Measurements from ENCODE around the gene EXOSC5. TPM values are rescaled to one million over a fixed set of nuclear protein-coding genes. Genes with fewer than 3 reads are reported as not detected.

EXOSC5 gene
- total and polyA plus RNA-seq, 9 of the 15 experiments (the other 6 are each of a cell fraction or from before 2014, with no cell fraction given), result 10.9 to 75.5 (median 37.8) TPM

DNA sequence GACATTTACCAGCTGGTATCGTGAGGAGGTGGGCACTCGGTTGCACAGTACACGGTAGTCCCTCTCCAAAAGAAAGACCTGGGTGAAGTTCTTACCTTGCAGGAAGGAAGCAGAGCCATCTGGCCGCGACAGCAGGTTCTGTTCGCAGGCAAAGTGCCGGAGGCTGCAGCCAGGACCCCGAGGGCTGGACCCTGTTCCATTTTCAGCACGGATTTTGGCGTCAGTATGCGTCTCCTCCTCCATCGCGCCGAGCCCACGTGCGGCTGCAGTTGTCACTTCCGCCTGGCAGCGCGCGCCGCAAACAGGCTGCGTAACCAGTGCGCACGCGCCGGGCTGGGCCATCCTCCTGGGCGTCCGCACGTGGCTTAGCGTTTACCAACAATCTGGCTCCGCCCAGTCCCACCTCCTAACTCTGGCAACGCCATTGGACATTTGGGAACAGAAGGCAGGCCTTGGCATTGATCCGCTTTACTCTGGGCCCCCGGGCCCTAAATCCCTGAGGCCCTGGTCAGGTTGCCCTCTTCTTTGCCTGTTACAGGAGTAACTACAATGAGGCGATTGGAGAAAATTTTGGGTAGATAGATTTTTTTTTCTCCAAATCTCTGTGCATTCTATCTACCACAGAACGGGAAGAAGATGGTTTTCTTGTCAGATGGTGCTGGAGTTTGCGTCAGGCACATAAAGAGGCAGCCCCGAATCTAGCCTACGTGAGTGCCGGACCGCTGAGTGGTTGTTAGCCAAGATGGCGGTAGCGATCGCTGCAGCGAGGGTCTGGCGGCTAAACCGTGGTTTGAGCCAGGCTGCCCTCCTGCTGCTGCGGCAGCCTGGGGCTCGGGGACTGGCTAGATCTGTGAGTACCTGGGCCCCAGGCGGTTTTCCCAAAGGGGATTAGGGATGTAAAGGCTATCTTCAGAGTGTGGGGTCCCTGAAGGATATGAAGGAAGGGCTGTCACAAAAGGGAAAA lies at the start of gene EXOSC5, which contains the start of gene BCKDHA (continued):
- TF ChIP-seq, protein P1, sequence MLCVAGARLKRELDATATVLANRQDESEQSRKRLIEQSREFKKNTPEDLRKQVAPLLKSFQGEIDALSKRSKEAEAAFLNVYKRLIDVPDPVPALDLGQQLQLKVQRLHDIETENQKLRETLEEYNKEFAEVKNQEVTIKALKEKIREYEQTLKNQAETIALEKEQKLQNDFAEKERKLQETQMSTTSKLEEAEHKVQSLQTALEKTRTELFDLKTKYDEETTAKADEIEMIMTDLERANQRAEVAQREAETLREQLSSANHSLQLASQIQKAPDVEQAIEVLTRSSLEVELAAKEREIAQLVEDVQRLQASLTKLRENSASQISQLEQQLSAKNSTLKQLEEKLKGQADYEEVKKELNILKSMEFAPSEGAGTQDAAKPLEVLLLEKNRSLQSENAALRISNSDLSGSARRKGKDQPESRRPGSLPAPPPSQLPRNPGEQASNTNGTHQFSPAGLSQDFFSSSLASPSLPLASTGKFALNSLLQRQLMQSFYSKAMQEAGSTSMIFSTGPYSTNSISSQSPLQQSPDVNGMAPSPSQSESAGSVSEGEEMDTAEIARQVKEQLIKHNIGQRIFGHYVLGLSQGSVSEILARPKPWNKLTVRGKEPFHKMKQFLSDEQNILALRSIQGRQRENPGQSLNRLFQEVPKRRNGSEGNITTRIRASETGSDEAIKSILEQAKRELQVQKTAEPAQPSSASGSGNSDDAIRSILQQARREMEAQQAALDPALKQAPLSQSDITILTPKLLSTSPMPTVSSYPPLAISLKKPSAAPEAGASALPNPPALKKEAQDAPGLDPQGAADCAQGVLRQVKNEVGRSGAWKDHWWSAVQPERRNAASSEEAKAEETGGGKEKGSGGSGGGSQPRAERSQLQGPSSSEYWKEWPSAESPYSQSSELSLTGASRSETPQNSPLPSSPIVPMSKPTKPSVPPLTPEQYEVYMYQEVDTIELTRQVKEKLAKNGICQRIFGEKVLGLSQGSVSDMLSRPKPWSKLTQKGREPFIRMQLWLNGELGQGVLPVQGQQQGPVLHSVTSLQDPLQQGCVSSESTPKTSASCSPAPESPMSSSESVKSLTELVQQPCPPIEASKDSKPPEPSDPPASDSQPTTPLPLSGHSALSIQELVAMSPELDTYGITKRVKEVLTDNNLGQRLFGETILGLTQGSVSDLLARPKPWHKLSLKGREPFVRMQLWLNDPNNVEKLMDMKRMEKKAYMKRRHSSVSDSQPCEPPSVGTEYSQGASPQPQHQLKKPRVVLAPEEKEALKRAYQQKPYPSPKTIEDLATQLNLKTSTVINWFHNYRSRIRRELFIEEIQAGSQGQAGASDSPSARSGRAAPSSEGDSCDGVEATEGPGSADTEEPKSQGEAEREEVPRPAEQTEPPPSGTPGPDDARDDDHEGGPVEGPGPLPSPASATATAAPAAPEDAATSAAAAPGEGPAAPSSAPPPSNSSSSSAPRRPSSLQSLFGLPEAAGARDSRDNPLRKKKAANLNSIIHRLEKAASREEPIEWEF (CRISPR knock-in tag; IDR thresholded peaks at IDR 0.05), result no peak
- TF ChIP-seq, protein P2, sequence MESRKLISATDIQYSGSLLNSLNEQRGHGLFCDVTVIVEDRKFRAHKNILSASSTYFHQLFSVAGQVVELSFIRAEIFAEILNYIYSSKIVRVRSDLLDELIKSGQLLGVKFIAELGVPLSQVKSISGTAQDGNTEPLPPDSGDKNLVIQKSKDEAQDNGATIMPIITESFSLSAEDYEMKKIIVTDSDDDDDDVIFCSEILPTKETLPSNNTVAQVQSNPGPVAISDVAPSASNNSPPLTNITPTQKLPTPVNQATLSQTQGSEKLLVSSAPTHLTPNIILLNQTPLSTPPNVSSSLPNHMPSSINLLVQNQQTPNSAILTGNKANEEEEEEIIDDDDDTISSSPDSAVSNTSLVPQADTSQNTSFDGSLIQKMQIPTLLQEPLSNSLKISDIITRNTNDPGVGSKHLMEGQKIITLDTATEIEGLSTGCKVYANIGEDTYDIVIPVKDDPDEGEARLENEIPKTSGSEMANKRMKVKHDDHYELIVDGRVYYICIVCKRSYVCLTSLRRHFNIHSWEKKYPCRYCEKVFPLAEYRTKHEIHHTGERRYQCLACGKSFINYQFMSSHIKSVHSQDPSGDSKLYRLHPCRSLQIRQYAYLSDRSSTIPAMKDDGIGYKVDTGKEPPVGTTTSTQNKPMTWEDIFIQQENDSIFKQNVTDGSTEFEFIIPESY (CRISPR knock-in tag; IDR thresholded peaks at IDR 0.05), result no peak
- peak; percentile 68; the same call in 1 of the 2 replicates for TF ChIP-seq SPI1 (IDR thresholded peaks at IDR 0.05; ENCODE audit: borderline replicate concordance, low read depth, low read length)
- TF ChIP-seq ADNP (tag; IDR thresholded peaks at IDR 0.05), result no peak
- no peak for TF ChIP-seq NCOA6 (IDR thresholded peaks at IDR 0.05)
- peak; percentile 95 for TF ChIP-seq EP400 (IDR thresholded peaks at IDR 0.05)
- TF ChIP-seq, protein P3, sequence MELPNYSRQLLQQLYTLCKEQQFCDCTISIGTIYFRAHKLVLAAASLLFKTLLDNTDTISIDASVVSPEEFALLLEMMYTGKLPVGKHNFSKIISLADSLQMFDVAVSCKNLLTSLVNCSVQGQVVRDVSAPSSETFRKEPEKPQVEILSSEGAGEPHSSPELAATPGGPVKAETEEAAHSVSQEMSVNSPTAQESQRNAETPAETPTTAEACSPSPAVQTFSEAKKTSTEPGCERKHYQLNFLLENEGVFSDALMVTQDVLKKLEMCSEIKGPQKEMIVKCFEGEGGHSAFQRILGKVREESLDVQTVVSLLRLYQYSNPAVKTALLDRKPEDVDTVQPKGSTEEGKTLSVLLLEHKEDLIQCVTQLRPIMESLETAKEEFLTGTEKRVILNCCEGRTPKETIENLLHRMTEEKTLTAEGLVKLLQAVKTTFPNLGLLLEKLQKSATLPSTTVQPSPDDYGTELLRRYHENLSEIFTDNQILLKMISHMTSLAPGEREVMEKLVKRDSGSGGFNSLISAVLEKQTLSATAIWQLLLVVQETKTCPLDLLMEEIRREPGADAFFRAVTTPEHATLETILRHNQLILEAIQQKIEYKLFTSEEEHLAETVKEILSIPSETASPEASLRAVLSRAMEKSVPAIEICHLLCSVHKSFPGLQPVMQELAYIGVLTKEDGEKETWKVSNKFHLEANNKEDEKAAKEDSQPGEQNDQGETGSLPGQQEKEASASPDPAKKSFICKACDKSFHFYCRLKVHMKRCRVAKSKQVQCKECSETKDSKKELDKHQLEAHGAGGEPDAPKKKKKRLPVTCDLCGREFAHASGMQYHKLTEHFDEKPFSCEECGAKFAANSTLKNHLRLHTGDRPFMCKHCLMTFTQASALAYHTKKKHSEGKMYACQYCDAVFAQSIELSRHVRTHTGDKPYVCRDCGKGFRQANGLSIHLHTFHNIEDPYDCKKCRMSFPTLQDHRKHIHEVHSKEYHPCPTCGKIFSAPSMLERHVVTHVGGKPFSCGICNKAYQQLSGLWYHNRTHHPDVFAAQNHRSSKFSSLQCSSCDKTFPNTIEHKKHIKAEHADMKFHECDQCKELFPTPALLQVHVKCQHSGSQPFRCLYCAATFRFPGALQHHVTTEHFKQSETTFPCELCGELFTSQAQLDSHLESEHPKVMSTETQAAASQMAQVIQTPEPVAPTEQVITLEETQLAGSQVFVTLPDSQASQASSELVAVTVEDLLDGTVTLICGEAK (IDR thresholded peaks at IDR 0.05), result peak; percentile 49; the same call in 1 of the 2 replicates
- TF ChIP-seq, protein P3 (CRISPR knock-in tag; IDR thresholded peaks at IDR 0.05), result no peak
- 0 out of 2 replicates have a peak, but pooled peaks have one; percentile 61 for TF ChIP-seq SMAD3 (CRISPR knock-in tag; conservative IDR thresholded peaks at IDR 0.05)
- no peak for TF ChIP-seq SMAD2 (IDR thresholded peaks at IDR 0.05; ENCODE audit: low read depth, low read length)
